DND-41 (cell line): ENCODE results near the gene MRPS23.
A peak's percentile ranks its signal among the peaks of the same experiment; 100 is the strongest.

Experiments used
- ATAC-seq: fragments of 200-7000 bp; cut with Tn5 transposase; 3 replicates; pipeline ENCODE4 v1.9.1; 2021; ENCODE audit warnings: low read depth; ENCODE audit not compliant: insufficient read depth
- DNase-seq: peaks from one replicate; pipeline ENCODE4 v3.0.0-alpha.2; 2020
- H2AFZ ChIP-seq: 2 replicates; pipeline ENCODE4 v1.6.0; 2012; ENCODE audit warnings: low read depth, low read length
- H3K27ac ChIP-seq: 2 replicates; pipeline ENCODE4 v1.5.1; 2012; ENCODE audit warnings: low read length, inconsistent platforms
- H3K27me3 ChIP-seq: fragments of 200-600 bp; sonication (generic); 2 replicates; pipeline ENCODE4 v1.6.0; 2012; ENCODE audit warnings: low read length, mild to moderate bottlenecking, inconsistent platforms; ENCODE audit not compliant: insufficient read depth, poor library complexity
- H3K36me3 ChIP-seq: 2 replicates; pipeline ENCODE4 v1.5.1; 2012; ENCODE audit warnings: low read length, inconsistent platforms; ENCODE audit not compliant: insufficient read depth
- H3K4me1 ChIP-seq: 2 replicates; pipeline ENCODE4 v1.5.1; 2012; ENCODE audit warnings: mild to moderate bottlenecking, low read length; ENCODE audit not compliant: insufficient read depth
- H3K4me2 ChIP-seq: 2 replicates; pipeline ENCODE4 v1.6.0; 2012; ENCODE audit warnings: mild to moderate bottlenecking, moderate library complexity, low read length, inconsistent platforms; ENCODE audit not compliant: insufficient read depth
- H3K4me3 ChIP-seq, 2 experiments: fragments of 200-600 bp in 1 of 2; shearing (Covaris generic) in 1 of 2; 2 replicates each; pipeline ENCODE4 v1.5.1; 2012 to 2016; ENCODE audit warnings: inconsistent platforms in 2 of 2, low read length in 2 of 2, mild to moderate bottlenecking in 2 of 2, low read depth in 1 of 2, moderate library complexity in 1 of 2
- H3K79me2 ChIP-seq: 2 replicates; pipeline ENCODE4 v1.6.0; 2012; ENCODE audit warnings: low read length, inconsistent platforms; ENCODE audit not compliant: insufficient read depth
- H3K9ac ChIP-seq: 2 replicates; pipeline ENCODE4 v1.6.0; 2012; ENCODE audit warnings: low read depth, mild to moderate bottlenecking, inconsistent platforms, low read length, moderate library complexity
- H3K9me3 ChIP-seq: 2 replicates; pipeline ENCODE4 v1.5.1; 2012; ENCODE audit warnings: low read length, moderate library complexity, mild to moderate bottlenecking, inconsistent platforms; ENCODE audit not compliant: insufficient read depth, severe bottlenecking
- H4K20me1 ChIP-seq: 2 replicates; pipeline ENCODE4 v1.6.0; 2012; ENCODE audit warnings: low read length; ENCODE audit not compliant: insufficient read depth
- EZH2 ChIP-seq: IDR thresholded peaks from 3 replicates; pipeline ENCODE4 v1.6.1; 2012; ENCODE audit warnings: borderline replicate concordance, low read depth, mild to moderate bottlenecking, moderate library complexity, low read length, inconsistent platforms; ENCODE audit not compliant: severe bottlenecking
- TF ChIP-seq, protein P1 (sequence below): IDR thresholded peaks from 2 replicates; pipeline ENCODE4 v1.5.1; 2012; ENCODE audit warnings: borderline replicate concordance, low read length, moderate library complexity, mild to moderate bottlenecking; ENCODE audit not compliant: poor library complexity, severe bottlenecking; ENCODE audit errors: extremely low read depth

The MRPS23 gene

DNA sequence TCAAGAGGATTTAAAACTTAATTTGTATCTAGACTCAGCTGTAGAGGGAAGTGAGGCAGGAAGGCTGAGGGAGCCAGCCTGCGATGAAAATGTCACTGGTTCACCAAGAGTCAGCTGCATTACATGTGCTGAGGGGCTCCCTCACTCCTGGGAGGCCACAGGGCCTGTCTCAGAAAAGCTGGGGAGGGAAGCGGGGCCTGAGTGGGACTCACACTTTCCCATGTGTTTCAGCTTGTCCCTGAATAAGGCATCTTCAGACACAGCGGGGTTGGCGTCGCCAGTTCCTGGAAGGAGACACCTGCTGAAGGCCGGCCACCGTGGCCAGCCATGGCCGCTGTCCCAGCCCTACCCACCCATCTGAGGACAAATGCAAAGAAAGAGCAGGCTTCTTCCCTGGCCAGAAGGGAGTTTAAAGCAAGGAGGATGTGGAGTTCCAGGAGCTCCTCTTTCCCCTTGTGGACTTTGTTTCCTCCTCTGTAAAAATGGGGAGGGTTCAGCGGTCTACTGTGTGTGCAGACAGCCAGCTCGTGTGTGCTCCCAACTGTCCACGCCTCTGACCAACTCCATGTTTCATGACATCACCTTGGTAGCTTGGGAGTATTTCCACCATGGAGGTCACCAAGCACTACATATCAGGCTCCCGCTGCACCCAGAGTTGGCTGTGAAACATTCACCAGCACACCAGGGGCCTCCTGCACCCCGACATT, 19.2 kb upstream of the MRPS23 start:
- H3K79me2 ChIP-seq: no peaks in the 10 kb centered on the region
- peak overlapping the region; percentile 68 for H3K27ac ChIP-seq
- H2AFZ ChIP-seq: no peak overlapping the region
- H3K36me3 ChIP-seq: no peaks in the 10 kb centered on the region
- ATAC-seq (no peak), DNase-seq (peak; percentile 31)
- H3K4me3 ChIP-seq: no peak overlapping the region
- H3K9ac ChIP-seq: no peak overlapping the region
- H3K27me3 ChIP-seq: no peaks in the 10 kb centered on the region
- no peak overlapping the region for H3K4me2 ChIP-seq
- no peaks in the 10 kb centered on the region for H3K9me3 ChIP-seq
- H3K4me1 ChIP-seq: peaks cover 36% of the 10 kb centered on the region
- TF ChIP-seq, protein P1, sequence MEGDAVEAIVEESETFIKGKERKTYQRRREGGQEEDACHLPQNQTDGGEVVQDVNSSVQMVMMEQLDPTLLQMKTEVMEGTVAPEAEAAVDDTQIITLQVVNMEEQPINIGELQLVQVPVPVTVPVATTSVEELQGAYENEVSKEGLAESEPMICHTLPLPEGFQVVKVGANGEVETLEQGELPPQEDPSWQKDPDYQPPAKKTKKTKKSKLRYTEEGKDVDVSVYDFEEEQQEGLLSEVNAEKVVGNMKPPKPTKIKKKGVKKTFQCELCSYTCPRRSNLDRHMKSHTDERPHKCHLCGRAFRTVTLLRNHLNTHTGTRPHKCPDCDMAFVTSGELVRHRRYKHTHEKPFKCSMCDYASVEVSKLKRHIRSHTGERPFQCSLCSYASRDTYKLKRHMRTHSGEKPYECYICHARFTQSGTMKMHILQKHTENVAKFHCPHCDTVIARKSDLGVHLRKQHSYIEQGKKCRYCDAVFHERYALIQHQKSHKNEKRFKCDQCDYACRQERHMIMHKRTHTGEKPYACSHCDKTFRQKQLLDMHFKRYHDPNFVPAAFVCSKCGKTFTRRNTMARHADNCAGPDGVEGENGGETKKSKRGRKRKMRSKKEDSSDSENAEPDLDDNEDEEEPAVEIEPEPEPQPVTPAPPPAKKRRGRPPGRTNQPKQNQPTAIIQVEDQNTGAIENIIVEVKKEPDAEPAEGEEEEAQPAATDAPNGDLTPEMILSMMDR: no peak
- TF ChIP-seq EZH2: no peak
- H4K20me1 ChIP-seq: no peaks in the 10 kb centered on the region

DNA sequence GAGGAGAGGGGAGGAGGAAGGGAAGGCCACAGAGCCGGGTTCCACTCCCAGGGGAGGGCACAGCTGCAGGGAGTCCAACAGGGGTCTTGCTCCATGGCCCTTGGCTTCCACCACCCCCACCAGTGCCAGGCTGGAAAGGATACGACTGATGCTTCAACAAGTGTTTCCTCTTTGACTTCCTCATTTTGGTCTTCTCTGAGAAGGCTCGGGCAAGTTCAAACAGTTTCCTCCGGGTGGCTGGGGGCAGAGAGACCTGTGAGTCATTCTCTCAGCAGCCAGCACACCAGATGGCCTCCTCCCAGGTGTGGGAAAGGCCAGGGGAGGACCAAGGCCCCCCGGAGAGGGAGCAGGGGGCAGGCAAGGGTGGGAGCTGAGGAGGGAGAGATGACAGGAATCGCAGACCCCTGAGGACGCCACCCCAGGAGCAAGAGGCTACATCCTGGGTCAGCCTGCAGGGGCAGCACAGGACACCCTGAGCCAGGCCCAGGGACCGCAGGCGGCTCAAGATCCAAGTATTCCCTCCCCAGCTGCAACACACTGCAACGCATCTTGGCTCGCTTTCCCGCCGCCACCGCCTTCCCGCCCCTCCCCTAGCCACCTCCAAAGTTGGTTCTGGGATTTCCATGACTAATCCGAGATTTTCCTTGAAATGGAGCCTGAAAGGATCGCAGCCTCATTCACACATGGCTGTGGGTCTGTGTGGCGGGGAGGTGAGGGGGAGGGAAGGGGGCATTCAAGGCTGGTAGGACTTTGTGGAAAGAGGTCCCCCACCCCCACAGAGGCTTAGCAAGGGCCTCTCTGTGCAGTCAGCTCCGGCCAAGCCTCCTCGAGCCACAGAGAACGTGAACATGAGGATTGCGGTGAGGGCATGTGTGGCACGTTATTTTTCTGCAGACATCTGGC, 18.4 kb upstream of the MRPS23 start:
- peak; percentile 88 for DNase-seq
- H3K4me1 ChIP-seq: peaks cover 29% of the 10 kb centered on the region
- no peak overlapping the region for H3K4me2 ChIP-seq
- no peaks in the 10 kb centered on the region for H3K79me2 ChIP-seq
- no peaks in the 10 kb centered on the region for H3K27me3 ChIP-seq
- H3K9me3 ChIP-seq: no peaks in the 10 kb centered on the region
- no peak overlapping the region for H3K9ac ChIP-seq
- H3K36me3 ChIP-seq: no peaks in the 10 kb centered on the region
- H3K4me3 ChIP-seq: no peak overlapping the region
- TF ChIP-seq, protein P1: peak; percentile 43
- no peak for TF ChIP-seq EZH2
- no peaks in the 10 kb centered on the region for H4K20me1 ChIP-seq
- H3K27ac ChIP-seq: peak overlapping the region; percentile 68
- no peak overlapping the region for H2AFZ ChIP-seq
- peak; percentile 94 for ATAC-seq

DNA sequence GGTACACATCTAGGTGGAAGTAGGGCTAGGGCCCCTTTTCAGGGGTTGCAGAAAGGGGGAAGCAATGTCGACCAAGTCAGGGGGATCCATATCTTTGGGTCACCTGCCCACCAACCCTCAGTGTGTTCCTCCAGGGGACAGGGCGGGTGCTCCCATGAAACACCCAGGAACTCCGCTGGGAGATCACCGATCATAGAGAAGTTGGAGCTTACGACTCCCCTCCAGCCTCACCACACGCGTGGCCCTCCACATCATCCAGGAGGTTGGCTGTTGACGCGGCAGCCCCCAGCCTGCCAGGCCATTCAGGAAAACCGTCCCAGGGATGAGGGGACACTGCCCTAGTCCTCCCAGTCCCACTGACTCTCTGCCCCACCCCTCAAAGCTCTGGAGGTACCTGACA, 17.3 kb upstream of the MRPS23 start:
- H3K4me2 ChIP-seq: no peak overlapping the region
- no peak overlapping the region for H3K4me3 ChIP-seq
- no peak overlapping the region for H3K9ac ChIP-seq
- H3K36me3 ChIP-seq: no peaks in the 10 kb centered on the region
- H3K79me2 ChIP-seq: no peaks in the 10 kb centered on the region
- no peaks in the 10 kb centered on the region for H4K20me1 ChIP-seq
- H3K4me1 ChIP-seq: peaks cover 25% of the 10 kb centered on the region
- no peak for TF ChIP-seq EZH2
- TF ChIP-seq, protein P1: no peak
- no peaks in the 10 kb centered on the region for H3K27me3 ChIP-seq
- H2AFZ ChIP-seq: no peak overlapping the region
- ATAC-seq: no peak
- no peaks in the 10 kb centered on the region for H3K9me3 ChIP-seq
- no peak for DNase-seq
- H3K27ac ChIP-seq: peak overlapping the region; percentile 68; the same call in 1 of the 2 replicates
